Posterior cingulate gyrus (tissue), 11 donors: ENCODE results near the gene NUDT14.

ENCODE experiments used
- DNase-seq, 10 donors: peaks; one replicate each; pipeline versions ENCODE4 v3.0.0 to v3.0.0-alpha.2; 2020 to 2021; ENCODE audit warnings: mixed read lengths in 3 of 10
- intact Hi-C: fragments of 100-400 bp; cut with DNase I; formaldehyde crosslinking; loops from one replicate; pipeline ENCODE4 v1.15.1; 2023

NUDT14 gene

GRCh38 chr14:105213361-105213760, 32.2 kb upstream of the NUDT14 start:
- no peak for DNase-seq
- intact Hi-C loops, result no loop called here

- intact Hi-C loops, result no loop called here
Measured at GRCh38 chr14:105212541-105213300, 31.6 kb upstream of the NUDT14 start.

GRCh38 chr14:105211758-105212089, 30.6 kb upstream of the NUDT14 start:
- intact Hi-C loops, result no loop called here
- DNase-seq, result no peak

More at GRCh38 chr14:105212541-105213300, 31.6 kb upstream of the NUDT14 start:
- no peak for DNase-seq

- DNase-seq, result no peak
- intact Hi-C loops, result no loop called here
Measured at GRCh38 chr14:105211086-105211757, 30.1 kb upstream of the NUDT14 start.

GRCh38 chr14:105210266-105211025, 29.3 kb upstream of the NUDT14 start:
- intact Hi-C loops, result no loop called here
- DNase-seq, result no peak

- intact Hi-C loops, result no loop called here
Measured at GRCh38 chr14:105209646-105210045, 28.5 kb upstream of the NUDT14 start.

GRCh38 chr14:105209091-105209490, 28.0 kb upstream of the NUDT14 start:
- intact Hi-C loops, result no loop called here
- DNase-seq, result no peak

More at GRCh38 chr14:105209646-105210045, 28.5 kb upstream of the NUDT14 start:
- no peak for DNase-seq

- intact Hi-C loops, result no loop called here
- DNase-seq, result no peak
Measured at GRCh38 chr14:105208738-105209075, 27.6 kb upstream of the NUDT14 start.

- no peak for DNase-seq
- intact Hi-C loops, result no loop called here
Measured at GRCh38 chr14:105207996-105208737, 27.1 kb upstream of the NUDT14 start.

- DNase-seq, result no peak
- intact Hi-C loops, result no loop called here
Measured at GRCh38 chr14:105207460-105207901, 26.4 kb upstream of the NUDT14 start.

GRCh38 chr14:105206873-105207272, 25.8 kb upstream of the NUDT14 start:
- intact Hi-C loops, result no loop called here

GRCh38 chr14:105205673-105206208, 24.6 kb upstream of the NUDT14 start:
- no peak for DNase-seq
- intact Hi-C loops, result no loop called here

More at GRCh38 chr14:105206873-105207272, 25.8 kb upstream of the NUDT14 start:
- no peak for DNase-seq

GRCh38 chr14:105204931-105205672, 24.0 kb upstream of the NUDT14 start:
- no peak for DNase-seq

GRCh38 chr14:105204206-105204930, 23.3 kb upstream of the NUDT14 start:
- peak in 8 of 10 donors; percentile 37 to 95 (median 60) for DNase-seq
- intact Hi-C loops, result no loop called here

More at GRCh38 chr14:105204931-105205672, 24.0 kb upstream of the NUDT14 start:
- intact Hi-C loops, result no loop called here

GRCh38 chr14:105203701-105204100, 22.6 kb upstream of the NUDT14 start:
- intact Hi-C loops, result loop anchor here (1.0 to 2.0 kb wide), 2 partner anchors 79 to 149 kb away; no protein-coding TSS in a partner anchor
- DNase-seq, result no peak

- intact Hi-C loops, result loop anchor here (1.0 to 2.0 kb wide), 2 partner anchors 79 to 150 kb away; no protein-coding TSS in a partner anchor
- peak; percentile 61 to 97 (median 82) for DNase-seq
Measured at GRCh38 chr14:105203057-105203531, 22.0 kb upstream of the NUDT14 start.

- intact Hi-C loops, result loop anchor here (2.0 kb wide), 1 partner anchor 151 kb away; no protein-coding TSS in a partner anchor
- no peak for DNase-seq
Measured at GRCh38 chr14:105201925-105202513, 20.9 kb upstream of the NUDT14 start.
